Endothelial cell of umbilical vein (primary cell): Measurements from ENCODE around the gene KLRF2.

Experiments used
- CTCF ChIP-seq, 2 donors: IDR thresholded peaks; 1 replicate in 1 of 2; 2 replicates in 1 of 2; pipeline ENCODE4 v1.5.1; 2011; ENCODE audit warnings: low read length in 2 of 2, mild to moderate bottlenecking in 2 of 2, moderate library complexity in 2 of 2, control low read depth in 1 of 2, inconsistent platforms in 1 of 2, low read depth in 1 of 2; ENCODE audit not compliant: insufficient read depth in 1 of 2; ENCODE audit errors: extremely low read depth in 1 of 2
- EZH2 ChIP-seq: IDR thresholded peaks from 2 replicates; pipeline ENCODE4 v1.6.1; 2012; ENCODE audit warnings: borderline replicate concordance, low read depth, mild to moderate bottlenecking, moderate library complexity, low read length, inconsistent platforms; ENCODE audit not compliant: severe bottlenecking
- FOS ChIP-seq: IDR thresholded peaks from 2 replicates; pipeline ENCODE4 v1.6.1; 2011; ENCODE audit warnings: mild to moderate bottlenecking, low read length, moderate library complexity, borderline replicate concordance; ENCODE audit not compliant: insufficient read depth
- GATA2 ChIP-seq: IDR thresholded peaks from 2 replicates; pipeline ENCODE4 v1.7.0; 2011; ENCODE audit warnings: low read depth, mild to moderate bottlenecking, moderate library complexity, mixed read lengths, low read length; ENCODE audit not compliant: insufficient read length, insufficient read depth
- JUN ChIP-seq: IDR thresholded peaks from 2 replicates; pipeline ENCODE4 v1.6.1; 2011; ENCODE audit warnings: borderline replicate concordance, low read depth; ENCODE audit not compliant: insufficient read length, insufficient read depth
- MAX ChIP-seq: IDR thresholded peaks from 2 replicates; pipeline ENCODE4 v1.6.1; 2011; ENCODE audit not compliant: insufficient read depth, insufficient read length
- MYC ChIP-seq: IDR thresholded peaks from one replicate; pipeline ENCODE4 v1.6.1; 2011; ENCODE audit warnings: mild to moderate bottlenecking, low read depth, low read length
- POLR2A ChIP-seq: IDR thresholded peaks from 2 replicates; pipeline ENCODE4 v1.6.1; 2012; ENCODE audit warnings: low read depth, mild to moderate bottlenecking, control low read depth, low read length
- POLR2AphosphoS5 ChIP-seq: IDR thresholded peaks from 2 replicates; pipeline ENCODE4 v1.6.1; 2012; ENCODE audit warnings: low read depth, mild to moderate bottlenecking, control low read depth, low read length, moderate library complexity; ENCODE audit not compliant: insufficient read depth

GRCh38 chr12:9831720-9832119, 49.6 kb upstream of the KLRF2 start:
- no peak for TF ChIP-seq CTCF (IDR thresholded peaks at IDR 0.05; ENCODE audit: extremely low read depth in 1 of 2, insufficient read depth in 1 of 2, low read depth in 1 of 2, low read length in 2 of 2)
- no peak for TF ChIP-seq POLR2A
- TF ChIP-seq MYC: no peak
- TF ChIP-seq EZH2: no peak
- TF ChIP-seq FOS: no peak
- TF ChIP-seq JUN: no peak
- TF ChIP-seq POLR2AphosphoS5: no peak
- no peak for TF ChIP-seq GATA2
- TF ChIP-seq MAX: no peak
